ENCODE data around the gene PACSIN2.
"Not testable (repeated sequence)": the region's sequence is repeated elsewhere in the genome, so short reads cannot be mapped to it uniquely, and the experiment has no call there.

The PACSIN2 gene

DNA sequence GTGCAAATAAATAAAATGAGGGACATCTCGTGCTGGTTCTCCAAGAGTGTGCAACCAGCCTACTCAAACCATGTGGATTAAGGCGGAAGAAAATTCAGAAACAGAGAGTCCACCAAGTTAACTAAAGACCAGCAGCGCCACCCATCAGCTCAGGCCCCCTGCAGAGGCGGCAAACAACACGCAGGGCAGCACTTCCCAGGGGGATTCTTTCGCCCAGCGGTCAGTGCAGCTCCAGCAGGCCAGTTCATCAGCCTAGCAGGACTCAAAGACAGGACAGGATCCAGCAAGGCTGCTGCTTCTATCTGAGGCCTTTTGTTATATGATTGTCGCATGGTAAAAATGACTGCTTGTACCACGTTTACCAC is 51.7 kb downstream of the PACSIN2 start:
- DNase-seq, result no peak

GRCh38 chr22:42962295-42963230 is 52.4 kb downstream of the PACSIN2 start:
- no peak for DNase-seq

DNA sequence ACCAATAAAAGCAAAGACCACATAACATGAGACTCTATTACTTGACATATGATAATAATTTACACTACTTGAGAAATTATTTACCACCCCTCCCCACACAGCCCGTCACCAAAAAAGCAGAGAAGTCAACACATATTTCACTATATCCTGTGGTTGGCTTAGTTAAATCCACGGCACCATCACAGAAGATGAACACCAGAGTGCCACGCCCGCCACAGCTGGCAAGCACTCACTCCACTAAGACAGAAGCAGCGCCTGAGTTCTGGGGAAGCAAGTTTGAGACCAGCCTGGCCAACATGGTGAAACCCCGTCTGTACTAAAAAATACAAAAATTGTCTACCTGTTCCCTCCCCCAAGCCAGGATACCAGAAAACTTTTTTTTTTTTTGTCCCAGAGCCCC is 53.1 kb downstream of the PACSIN2 start:
- DNase-seq, result no peak

DNA sequence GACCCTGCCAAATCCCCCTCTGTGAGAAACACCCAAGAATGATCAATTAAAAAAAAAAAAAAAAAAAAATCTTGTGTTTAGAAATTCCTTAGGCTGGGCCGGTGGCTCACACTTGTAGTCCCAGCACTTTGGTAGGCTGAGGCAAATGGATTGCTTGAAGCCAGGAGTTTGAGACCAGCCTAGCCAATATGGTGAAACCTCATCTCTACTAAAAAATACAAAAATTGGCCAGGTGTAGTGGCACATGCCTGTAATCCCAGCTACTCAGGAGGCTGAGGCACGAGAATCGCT is 53.6 kb downstream of the PACSIN2 start:
- not testable (repeated sequence) for DNase-seq

GRCh38 chr22:42960531-42961399 is 54.2 kb downstream of the PACSIN2 start:
- DNase-seq, result no peak

GRCh38 chr22:42959576-42960509 is 55.1 kb downstream of the PACSIN2 start:
- DNase-seq, result no peak

DNA sequence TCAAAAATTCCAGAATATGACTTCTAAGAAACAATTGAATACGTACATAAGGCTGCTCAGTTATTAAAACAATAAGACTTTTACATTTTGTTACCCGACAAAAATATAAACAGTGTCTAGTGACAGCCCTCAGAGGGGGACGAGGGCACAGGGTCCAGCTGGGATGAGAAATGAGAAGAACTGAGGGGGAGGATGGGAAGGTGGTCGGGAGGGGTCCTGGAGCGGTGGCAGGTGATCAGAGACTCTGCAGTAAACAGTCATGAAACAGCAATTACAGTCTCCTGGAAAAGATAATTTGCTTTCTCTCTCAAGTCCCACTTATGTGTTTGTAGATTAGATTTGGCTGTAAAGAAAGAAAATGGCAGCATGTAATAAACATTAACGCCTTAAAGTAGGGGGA is 56.0 kb downstream of the PACSIN2 start:
- no peak for DNase-seq

DNA sequence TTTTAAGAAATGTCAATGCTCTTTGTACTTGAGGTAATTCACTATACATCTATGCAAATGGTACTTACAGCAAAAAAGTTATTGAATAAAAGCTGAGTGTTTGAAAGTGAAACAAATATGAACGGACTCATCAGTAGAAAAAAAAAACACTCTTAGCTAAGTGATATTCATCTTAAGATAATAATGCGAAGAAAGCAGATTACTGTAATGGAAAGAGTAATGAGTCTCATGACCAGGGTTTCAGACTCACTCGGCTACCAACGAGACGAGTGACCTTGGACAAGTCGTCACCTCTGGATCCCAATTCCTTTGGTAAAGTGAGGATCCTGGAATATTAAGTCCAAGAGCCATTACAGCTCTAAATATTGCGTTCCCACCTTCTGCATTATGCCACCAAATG is 57.0 kb downstream of the PACSIN2 start:
- DNase-seq, result no peak

DNA sequence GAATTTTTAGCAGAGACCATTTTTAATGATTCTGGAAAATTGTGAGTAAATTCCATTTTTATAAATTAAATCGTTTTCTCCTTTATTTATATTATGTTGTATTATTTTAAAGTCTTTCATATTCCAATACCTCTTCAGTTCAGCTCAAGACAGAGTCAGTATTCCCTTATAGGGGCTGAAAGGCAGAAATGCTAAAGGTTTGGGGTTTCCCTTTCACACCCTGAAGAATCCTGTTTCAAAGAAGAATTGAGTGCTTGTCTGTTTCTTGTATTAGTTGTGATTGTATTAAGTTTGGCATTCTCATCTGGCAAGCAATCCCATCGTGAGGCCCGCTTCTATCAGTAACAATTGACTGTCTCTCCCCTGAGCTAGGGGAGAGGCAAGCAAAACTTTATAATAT is 57.4 kb downstream of the PACSIN2 start:
- DNase-seq, result no peak

GRCh38 chr22:42955848-42956247 is 59.1 kb downstream of the PACSIN2 start:
- no peak for DNase-seq

GRCh38 chr22:42955087-42955635 is 59.8 kb downstream of the PACSIN2 start:
- no peak for DNase-seq

DNA sequence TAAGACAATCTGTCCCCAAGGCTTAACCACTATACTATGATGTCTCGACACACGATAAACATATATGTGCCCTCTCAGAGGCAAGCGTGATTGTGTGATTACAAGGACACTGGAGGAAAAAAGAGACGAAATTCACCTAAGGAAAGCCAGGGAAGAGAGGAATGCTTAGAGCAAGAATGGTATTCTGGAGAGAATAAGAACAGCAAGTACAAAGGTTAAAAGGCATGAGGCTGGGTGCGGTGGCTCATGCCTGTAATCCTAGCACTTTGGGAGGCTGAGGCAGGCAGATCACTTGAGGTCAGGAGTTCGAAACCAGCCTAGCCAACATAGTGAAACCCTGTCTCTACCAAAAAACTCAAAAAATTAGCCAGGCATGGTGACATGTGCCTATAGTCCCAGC is 61.2 kb downstream of the PACSIN2 start:
- not testable (repeated sequence) for DNase-seq

DNA sequence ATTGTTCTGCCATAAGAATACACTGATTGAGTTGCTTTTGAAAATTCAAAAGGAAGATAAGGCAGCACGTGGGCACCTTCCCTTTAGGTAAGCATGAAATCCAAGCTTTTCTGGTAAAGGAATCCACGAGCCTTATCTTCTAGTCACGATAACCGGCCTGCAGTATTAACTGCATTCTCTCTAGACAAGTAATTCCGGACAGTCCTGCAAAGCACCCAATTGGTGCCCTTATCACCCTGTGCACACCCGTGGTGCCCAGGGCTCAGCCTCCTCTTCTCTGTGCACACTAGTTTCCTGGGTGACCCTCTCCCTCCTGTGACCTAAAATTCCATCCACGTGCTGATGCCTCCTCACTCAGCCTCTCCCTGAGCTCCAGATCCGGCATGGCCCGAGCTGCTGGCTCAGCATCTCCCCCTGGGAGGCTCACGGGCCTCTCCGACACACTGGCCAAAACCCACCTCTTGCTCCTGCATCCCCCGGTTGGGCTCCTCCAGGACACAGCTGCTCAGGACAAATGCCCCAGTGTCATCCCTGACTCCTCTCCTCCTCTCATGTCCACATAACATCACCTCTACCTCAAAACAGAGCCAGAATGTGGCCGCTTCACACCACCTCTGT is 63.7 kb downstream of the PACSIN2 start:
- DNase-seq, result no peak

DNA sequence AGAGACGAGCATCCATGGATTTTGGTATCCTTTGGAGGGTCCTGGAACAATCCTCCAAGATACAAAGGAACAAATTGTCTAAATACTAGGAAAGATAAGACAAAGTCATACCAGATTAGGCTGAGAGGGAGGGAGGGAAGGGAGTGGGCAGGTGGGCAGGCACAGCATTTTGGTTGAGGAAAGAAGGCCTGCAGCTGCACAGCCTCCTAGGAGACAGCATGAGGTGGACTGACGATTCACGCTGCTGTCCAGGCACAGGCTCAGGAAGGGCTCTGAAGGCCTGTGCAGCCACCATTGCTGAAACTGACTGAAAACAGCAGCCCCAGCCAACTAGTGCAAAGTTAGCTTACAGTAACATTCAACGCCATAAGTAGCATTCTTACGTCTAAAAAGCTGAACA is 64.7 kb downstream of the PACSIN2 start:
- DNase-seq, result no peak

- no peak for DNase-seq
These were observed 65.8 kb downstream of the PACSIN2 start for GRCh38 chr22:42949159-42949558.

- DNase-seq, result no peak
These were observed 66.7 kb downstream of the PACSIN2 start for GRCh38 chr22:42948294-42948693.

DNA sequence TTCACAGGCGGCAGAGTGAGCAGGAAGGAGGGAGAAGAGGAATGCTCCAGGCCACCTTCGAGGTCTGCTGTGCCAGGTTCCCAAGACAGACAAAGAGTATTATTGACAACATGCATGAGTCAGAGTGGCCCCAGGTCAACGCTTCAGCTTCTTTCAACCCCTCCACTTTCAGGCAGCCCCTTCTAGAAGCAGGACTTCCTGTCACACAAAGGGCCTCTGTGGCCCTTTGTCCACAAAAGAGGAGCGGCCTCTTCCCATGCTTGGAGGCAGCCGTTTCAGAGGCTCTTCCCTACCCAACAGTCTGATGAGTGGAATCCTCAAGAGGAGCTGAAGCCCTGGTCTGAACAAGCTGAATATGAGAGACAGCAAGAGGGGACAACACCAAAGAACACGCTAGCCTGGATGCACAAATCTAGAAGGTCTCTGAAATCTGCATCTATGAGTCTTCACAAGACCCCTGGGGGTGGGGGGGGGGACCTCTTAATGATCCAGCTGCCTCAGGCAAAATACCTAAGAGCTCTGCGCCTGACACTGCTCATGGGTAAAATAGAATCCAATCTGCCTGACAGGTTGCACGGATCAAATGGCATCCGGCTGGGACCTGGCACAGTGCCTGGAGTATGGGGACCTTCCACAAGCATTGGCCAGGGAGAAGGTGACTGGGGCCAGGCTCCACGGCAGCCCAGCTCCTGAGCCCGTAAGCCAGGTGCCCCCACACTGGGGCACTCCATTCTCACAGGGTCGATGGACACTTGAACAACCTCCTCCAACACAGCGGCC is 67.5 kb downstream of the PACSIN2 start:
- no peak for DNase-seq

- no peak for DNase-seq
These were observed 68.3 kb downstream of the PACSIN2 start for GRCh38 chr22:42946546-42947198.

DNA sequence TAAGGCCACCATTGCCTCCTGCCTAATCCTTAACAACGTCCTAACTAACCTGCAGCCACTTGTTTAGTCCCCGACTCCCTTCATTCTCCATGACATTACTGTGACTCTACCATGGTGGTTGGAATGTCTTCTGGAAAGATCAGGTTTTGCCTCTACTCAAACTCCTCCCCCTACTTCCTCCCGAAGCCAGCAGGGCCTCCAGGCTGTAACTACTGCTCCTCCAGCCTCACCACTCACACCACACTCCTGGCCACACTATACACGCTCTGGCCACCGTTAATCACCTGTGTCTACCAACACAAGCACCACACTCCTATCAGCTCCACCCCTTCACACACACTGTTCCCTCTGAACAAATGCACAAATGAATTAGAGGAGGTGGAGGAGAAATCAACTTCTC is 69.2 kb downstream of the PACSIN2 start:
- DNase-seq, result no peak

GRCh38 chr22:42945027-42945426 is 69.9 kb downstream of the PACSIN2 start:
- DNase-seq, result no peak

DNA sequence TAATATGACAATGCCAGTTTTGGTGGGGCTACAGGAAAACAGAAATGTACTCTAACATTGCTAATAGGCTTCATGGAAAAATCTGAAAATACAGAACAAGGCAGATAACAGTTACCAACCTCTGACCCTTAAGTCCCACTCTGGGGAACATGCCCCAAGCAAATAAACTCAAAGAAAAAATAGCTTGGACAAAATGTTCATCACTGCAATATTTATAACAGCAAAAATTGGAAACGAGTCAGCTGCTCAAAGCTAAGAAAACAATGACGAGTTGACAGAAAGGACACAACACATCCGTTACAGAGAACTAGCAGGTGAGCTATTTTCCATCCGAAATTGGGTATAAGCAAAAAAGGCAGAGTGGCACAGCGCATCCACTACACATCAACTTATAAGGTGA is 70.5 kb downstream of the PACSIN2 start:
- no peak for DNase-seq

Data from CD4-positive, alpha-beta T cell treated with Interferon alpha-2 for 1 hour (primary cell).